HG02884 (cell line): ENCODE measurements around the gene ATP11C.

Experiments used
- ATAC-seq: cut with Tn5 transposase; IDR thresholded peaks from one replicate; pipeline ENCODE4 v1.9.1; 2021; ENCODE audit warnings: mild to moderate bottlenecking, moderate library complexity; ENCODE audit not compliant: unreplicated experiment

The ATP11C gene

DNA sequence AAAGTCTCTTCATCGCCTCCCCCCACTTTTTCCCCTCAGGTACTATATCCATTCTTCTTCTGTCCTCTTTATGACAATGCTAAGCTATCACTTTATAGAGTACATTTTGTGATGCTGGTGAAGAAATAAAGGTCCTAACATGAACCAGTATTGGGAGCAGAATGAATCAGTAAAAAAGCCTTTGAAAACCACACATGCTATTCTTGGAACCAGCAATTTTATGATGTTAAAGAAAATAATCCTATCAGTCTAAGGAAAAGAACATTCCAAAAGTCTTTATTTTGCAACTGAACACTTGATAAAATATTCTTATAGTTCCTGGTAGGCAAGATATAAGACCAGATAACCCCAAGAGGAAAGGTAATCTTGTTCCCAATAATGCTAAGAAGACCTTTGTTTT is 117.1 kb downstream of the ATP11C start:
- ATAC-seq, result no peak

DNA sequence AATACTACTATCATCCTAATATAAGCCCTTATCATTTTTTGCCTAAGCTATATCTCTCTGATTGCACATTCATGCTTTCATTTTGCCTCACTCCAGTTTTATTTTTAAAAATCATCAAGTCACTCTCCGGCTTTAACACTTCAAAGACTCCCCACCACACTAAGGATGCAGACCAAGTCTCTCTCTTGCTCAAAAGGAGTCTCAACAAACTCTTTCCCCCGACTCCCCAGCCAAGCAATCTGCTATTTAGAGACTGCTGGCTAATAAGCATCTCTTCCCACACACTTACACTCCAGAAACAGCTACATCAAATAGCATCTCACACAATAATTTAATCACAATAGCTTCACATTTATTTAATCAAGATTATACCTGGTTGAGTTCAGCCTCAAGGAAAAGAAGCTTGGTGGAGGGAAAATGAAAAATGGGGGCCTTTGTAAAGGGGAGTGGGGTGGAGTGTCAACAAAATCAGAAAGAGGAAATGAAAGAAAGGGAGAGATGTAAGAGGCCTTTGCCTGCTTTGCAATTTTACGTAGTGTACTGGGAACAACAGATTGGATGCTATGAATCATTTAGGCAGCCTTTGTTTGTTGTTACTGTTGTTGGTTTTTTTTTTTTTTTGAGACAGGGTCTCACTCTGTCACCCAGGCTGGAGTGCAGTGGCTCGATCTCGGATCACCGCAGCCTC is 120.8 kb downstream of the ATP11C start:
- no peak for ATAC-seq

DNA sequence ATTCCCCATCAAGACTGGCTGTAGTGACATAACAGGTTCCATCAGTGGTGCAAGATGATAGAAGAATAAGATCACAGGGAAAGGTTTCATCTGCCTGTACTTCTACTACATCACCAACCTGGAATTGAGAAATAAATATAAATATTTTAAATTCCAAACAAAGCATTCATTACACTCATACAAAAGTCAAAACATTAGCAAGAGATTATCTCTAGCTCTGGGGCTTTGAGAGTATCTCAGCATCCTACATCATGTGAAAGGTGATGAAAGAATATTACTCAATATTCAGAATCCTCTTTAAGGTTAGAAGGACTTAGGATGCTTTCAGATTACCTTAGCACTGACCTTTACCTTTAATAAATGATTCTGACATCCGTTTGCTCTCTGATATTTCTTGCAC is 128.4 kb downstream of the ATP11C start:
- no peak for ATAC-seq

DNA sequence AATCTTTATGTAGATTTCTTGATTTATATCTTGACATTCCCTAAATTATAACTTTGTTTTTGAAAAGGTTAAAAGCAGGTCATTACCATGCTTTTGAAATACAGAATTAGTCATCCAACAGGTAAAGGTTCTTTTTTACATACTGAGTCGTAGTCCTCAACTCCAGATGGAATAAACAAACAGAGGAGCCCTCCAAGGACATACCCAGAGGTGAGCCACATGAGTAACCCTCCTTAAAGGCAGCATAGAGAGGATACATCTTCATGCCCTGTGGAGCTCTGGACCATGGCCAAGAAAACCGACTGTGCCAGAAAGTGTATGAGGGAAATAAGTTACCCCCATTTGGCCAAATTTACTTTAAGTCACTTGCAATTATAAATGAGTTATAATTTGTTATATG is 129.6 kb downstream of the ATP11C start:
- ATAC-seq, result no peak

- ATAC-seq, result no peak
Measured at GRCh38 chrX:139802048-139802447, 130.8 kb downstream of the ATP11C start.

- ATAC-seq, result no peak
Measured at GRCh38 chrX:139801397-139801813, 131.4 kb downstream of the ATP11C start.

DNA sequence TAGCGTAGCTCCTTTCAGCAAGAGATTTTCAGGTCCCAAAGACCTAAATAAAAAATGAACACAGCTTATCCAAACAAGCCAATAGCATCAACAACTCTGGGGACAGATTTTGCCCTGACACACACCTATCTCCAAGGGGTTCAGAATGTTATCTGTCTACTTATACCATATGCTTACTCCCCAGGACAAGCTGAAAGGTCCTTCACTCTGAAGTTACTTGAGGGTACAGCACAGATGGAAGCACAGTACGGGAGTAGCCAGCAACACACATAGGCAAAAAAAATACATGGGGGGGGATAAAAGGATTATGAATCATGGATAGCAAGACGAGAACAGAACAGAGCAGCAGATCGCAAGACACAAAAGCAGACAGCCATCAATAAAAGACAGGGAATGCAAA is 134.2 kb downstream of the ATP11C start:
- no peak for ATAC-seq

DNA sequence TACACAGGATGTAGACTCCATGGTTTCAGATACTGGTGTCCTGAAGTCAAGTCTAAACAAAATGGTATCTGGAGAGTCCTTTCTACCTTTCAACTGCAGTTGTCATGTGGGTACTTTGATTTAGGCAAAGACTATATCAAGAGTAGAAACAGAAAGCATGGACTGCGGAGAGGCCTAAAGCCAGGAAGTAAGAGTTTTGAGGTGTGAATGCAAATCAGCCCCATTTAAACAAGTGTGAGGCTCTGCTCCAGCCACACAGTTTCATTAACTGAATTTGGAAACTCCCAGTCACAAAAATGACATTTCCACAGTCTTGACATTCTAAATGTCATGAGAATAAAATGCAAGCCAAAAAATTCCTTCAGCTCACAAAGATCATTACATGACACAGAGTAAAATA is 137.7 kb downstream of the ATP11C start:
- ATAC-seq, result peak; percentile 99

DNA sequence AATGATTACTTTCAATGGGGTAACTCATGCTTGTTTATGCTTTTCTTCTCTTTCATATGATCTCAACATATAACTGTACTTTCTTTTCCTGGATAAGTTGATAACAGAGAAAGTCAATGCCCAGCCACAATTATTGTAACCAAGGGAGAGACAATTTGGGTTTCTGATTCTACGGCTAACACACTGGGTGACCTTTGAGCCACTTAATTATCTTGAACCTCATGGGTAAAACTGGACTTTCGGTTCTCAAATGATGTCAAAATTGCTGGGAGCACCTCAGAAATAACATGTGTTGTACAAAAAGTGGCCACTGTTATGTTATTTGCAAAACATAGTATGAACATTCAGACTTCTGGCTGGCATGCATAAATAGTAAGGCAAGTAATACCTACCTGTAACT is 145.3 kb downstream of the ATP11C start:
- no peak for ATAC-seq

GRCh38 chrX:139784807-139785206 is 148.0 kb downstream of the ATP11C start:
- ATAC-seq, result peak; percentile 89

- ATAC-seq, result no peak
Measured at GRCh38 chrX:139783959-139784358, 148.9 kb downstream of the ATP11C start.

DNA sequence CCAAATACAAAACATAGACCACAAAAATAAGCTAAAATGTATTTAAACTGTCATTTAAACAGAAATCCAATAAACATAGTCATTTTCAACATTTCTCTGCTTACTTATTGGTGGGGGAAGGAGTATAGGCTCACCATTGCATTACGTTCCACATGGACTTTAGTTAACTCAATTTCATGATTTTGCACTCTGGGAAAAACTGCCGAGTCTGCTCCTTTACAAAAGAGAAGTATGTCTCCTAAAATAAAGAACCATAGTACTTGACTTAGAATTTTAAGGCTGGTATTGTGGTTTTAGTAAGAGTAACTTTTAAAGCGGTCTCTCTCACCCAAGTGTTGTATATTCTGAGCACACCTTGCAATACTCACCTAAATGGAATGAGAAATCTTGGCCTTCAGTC is 149.8 kb downstream of the ATP11C start:
- no peak for ATAC-seq

DNA sequence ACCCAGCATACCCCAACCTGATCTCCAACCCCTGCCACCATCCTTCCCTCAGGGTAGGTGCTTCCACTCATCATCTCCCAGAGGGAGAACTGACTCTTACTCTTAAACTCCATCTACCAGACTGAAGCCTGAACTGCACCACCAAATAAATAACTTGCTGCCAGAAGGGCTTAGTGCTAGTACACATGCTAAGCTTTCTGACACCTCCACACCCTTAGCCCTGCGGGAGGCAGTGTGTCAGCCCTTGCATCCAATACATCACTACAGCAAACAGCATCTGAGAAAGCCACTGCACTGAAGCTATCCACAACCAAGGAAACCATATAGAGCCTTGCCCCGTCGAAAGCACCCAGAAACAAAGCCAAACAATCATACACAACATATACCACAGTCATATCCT is 156.3 kb downstream of the ATP11C start:
- ATAC-seq, result no peak

DNA sequence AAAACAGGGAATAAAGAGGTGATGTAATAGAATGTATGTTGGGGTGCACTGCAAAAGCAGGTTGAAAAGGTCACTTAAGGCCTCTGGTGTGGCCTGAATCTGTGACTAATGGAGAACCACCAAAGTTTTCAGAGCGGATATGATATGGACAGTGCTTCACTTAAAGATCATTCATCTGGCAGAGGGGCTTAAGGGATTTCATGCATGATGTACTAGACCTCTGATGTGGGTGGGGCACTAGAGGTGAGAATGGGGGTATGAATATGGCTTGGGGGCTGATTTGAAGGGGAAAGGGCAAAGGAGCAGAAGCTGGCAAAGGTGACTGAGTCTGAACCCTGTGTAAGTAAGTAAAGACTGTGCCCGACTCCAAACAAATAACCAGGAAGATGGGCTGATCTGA is 162.5 kb downstream of the ATP11C start:
- no peak for ATAC-seq

GRCh38 chrX:139766545-139766983 is 166.3 kb downstream of the ATP11C start:
- peak; percentile 81 for ATAC-seq

GRCh38 chrX:139762400-139763183 is 170.3 kb downstream of the ATP11C start:
- no peak for ATAC-seq

GRCh38 chrX:139759637-139760036 is 173.2 kb downstream of the ATP11C start:
- no peak for ATAC-seq

- no peak for ATAC-seq
Measured at GRCh38 chrX:139758809-139759208, 174.0 kb downstream of the ATP11C start.

GRCh38 chrX:139758250-139758649 is 174.6 kb downstream of the ATP11C start:
- ATAC-seq, result no peak

- ATAC-seq, result no peak
Measured at GRCh38 chrX:139751053-139751452, 181.8 kb downstream of the ATP11C start.

GRCh38 chrX:139750390-139750789 is 182.5 kb downstream of the ATP11C start:
- no peak for ATAC-seq

- ATAC-seq, result peak; percentile 93
Measured at GRCh38 chrX:139739138-139739537, 193.7 kb downstream of the ATP11C start.
